Endothelial cell of umbilical vein (primary cell): ENCODE results near the gene RAB33B. TPM values are rescaled to one million over a fixed set of nuclear protein-coding genes. Genes with fewer than 3 reads are reported as not detected.
A peak's percentile ranks its signal among the peaks of the same experiment; 100 is the strongest.

Experiments
- BruUV-seq: library from RNA; stranded (reverse); fragments of 400-500 nt; replicated peaks from 2 replicates; lab custom pipeline; 2021; lab: Mats Ljungman, UMichigan
- CTCF ChIA-PET: fragments of 300-600, 350-600 bp; sonication (Branson Sonifier 250); formaldehyde crosslinking; loops from one replicate; lab custom pipeline; 2021; ENCODE audit warnings: antibody characterized with exemption, inconsistent platforms; lab: Charles Lee
- POLR2A ChIA-PET: fragments of 300-600, 350-600 bp; sonication (Branson Sonifier 250); formaldehyde crosslinking; loops from one replicate; lab custom pipeline; 2021; ENCODE audit warnings: antibody characterized with exemption, inconsistent platforms; lab: Charles Lee
- DNase-seq: peaks from one replicate; pipeline ENCODE4 v3.0.0-alpha.2; 2011; ENCODE audit warnings: low read depth, low spot score
- FAIRE-seq: peaks from 2 replicates; lab custom pipeline; 2011; peaks lifted over from hg19 to GRCh38; lab: Jason Lieb, UNC
- H2AFZ ChIP-seq: 2 replicates; pipeline ENCODE4 v1.6.0; 2012; ENCODE audit warnings: low read depth, low read length, control low read depth, inconsistent platforms
- H3K27ac ChIP-seq: 2 replicates; pipeline ENCODE4 v1.5.1; 2011; ENCODE audit warnings: low read depth, mild to moderate bottlenecking, control low read depth, low read length, moderate library complexity; ENCODE audit not compliant: insufficient read depth
- H3K27me3 ChIP-seq, 2 experiments: 2 replicates each; pipeline versions ENCODE4 v1.6.0 to v1.6.1; 2011; ENCODE audit warnings: low read length in 2 of 2, mixed read lengths in 1 of 2; ENCODE audit not compliant: control insufficient read depth in 2 of 2, insufficient read depth in 2 of 2
- H3K36me3 ChIP-seq, 2 experiments: 2 replicates in 1 of 2; 3 replicates in 1 of 2; pipeline ENCODE4 v1.5.1; 2011; ENCODE audit warnings: low read length in 2 of 2, mild to moderate bottlenecking in 1 of 2, moderate library complexity in 1 of 2; ENCODE audit not compliant: control insufficient read depth in 2 of 2, insufficient read depth in 2 of 2; ENCODE audit errors: extremely low read depth in 1 of 2
- H3K4me1 ChIP-seq: 3 replicates; pipeline ENCODE4 v1.5.1; 2011; ENCODE audit warnings: mild to moderate bottlenecking, low read length; ENCODE audit not compliant: control insufficient read depth, insufficient read depth; ENCODE audit errors: extremely low read depth
- H3K4me2 ChIP-seq: 2 replicates; pipeline ENCODE4 v1.6.1; 2011; ENCODE audit warnings: low read length, control low read depth, mixed read lengths; ENCODE audit not compliant: insufficient read depth
- H3K4me3 ChIP-seq, 3 experiments: fragments of 200-600 bp in 1 of 3; sonication (generic), shearing (Covaris generic) in 1 of 3; replicated peaks in 1 of 3; 2 replicates each; pipeline ENCODE4 v1.5.1; 2011 to 2016; ENCODE audit warnings: control low read depth in 3 of 3, low read length in 3 of 3, mild to moderate bottlenecking in 2 of 3, inconsistent platforms in 1 of 3, low read depth in 1 of 3, moderate library complexity in 1 of 3; ENCODE audit not compliant: insufficient read depth in 1 of 3
- H3K79me2 ChIP-seq: 2 replicates; pipeline ENCODE4 v1.6.0; 2012; ENCODE audit warnings: low read length, inconsistent platforms; ENCODE audit not compliant: control insufficient read depth, insufficient read depth
- H3K9ac ChIP-seq: replicated peaks from 2 replicates; pipeline ENCODE3; 2011; ENCODE audit warnings: low read length, control low read depth; ENCODE audit not compliant: insufficient read depth; ENCODE audit errors: extremely low read depth
- H3K9me1 ChIP-seq: replicated peaks from 3 replicates; pipeline ENCODE4 v1.6.0; 2011; ENCODE audit warnings: mild to moderate bottlenecking, low read length; ENCODE audit not compliant: control insufficient read depth, insufficient read depth; ENCODE audit errors: extremely low read depth
- H3K9me3 ChIP-seq: replicated peaks from 2 replicates; pipeline ENCODE4 v1.5.1; 2012; ENCODE audit warnings: low read length, inconsistent platforms; ENCODE audit not compliant: control insufficient read depth, insufficient read depth
- H4K20me1 ChIP-seq: replicated peaks from 2 replicates; pipeline ENCODE3; 2011; ENCODE audit warnings: mild to moderate bottlenecking, low read length; ENCODE audit not compliant: control insufficient read depth, insufficient read depth; ENCODE audit errors: extremely low read depth
- CTCF ChIP-seq, 2 donors: IDR thresholded peaks; 1 replicate in 1 of 2; 2 replicates in 1 of 2; pipeline ENCODE4 v1.5.1; 2011; ENCODE audit warnings: low read length in 2 of 2, mild to moderate bottlenecking in 2 of 2, moderate library complexity in 2 of 2, control low read depth in 1 of 2, inconsistent platforms in 1 of 2, low read depth in 1 of 2; ENCODE audit not compliant: insufficient read depth in 1 of 2; ENCODE audit errors: extremely low read depth in 1 of 2
- EZH2 ChIP-seq: IDR thresholded peaks from 2 replicates; pipeline ENCODE4 v1.6.1; 2012; ENCODE audit warnings: borderline replicate concordance, low read depth, mild to moderate bottlenecking, moderate library complexity, low read length, inconsistent platforms; ENCODE audit not compliant: severe bottlenecking
- FOS ChIP-seq: IDR thresholded peaks from 2 replicates; pipeline ENCODE4 v1.6.1; 2011; ENCODE audit warnings: mild to moderate bottlenecking, low read length, moderate library complexity, borderline replicate concordance; ENCODE audit not compliant: insufficient read depth
- GATA2 ChIP-seq: IDR thresholded peaks from 2 replicates; pipeline ENCODE4 v1.7.0; 2011; ENCODE audit warnings: low read depth, mild to moderate bottlenecking, moderate library complexity, mixed read lengths, low read length; ENCODE audit not compliant: insufficient read length, insufficient read depth
- MAX ChIP-seq: IDR thresholded peaks from 2 replicates; pipeline ENCODE4 v1.6.1; 2011; ENCODE audit not compliant: insufficient read depth, insufficient read length
- dilution Hi-C: fragments of 300-500 bp; cut with MboI; formaldehyde crosslinking; loops from one replicate; pipeline ENCODE4 v1.15.0; 2019; ENCODE audit warnings: low sequenced_read_pairs; ENCODE audit not compliant: extremely low pct_ligation_motif_present
- intact Hi-C: fragments of 100-400 bp; cut with micrococcal nuclease; formaldehyde crosslinking; loops from one replicate; pipeline ENCODE4 v1.10.0; 2022
- polyA plus RNA-seq, 4 experiments: library from polyadenylated mRNA; depleted of rRNA in 3 of 4; stranded (reverse) in 3 of 4; unstranded in 1 of 4; fragments of >200 nt; gene quantifications; 2 replicates each; pipeline versions ENCODE4 v1.2.1 to v1.2.3, GENCODE V29; 2011 to 2012; ENCODE audit warnings: missing spikeins in 1 of 4
- total RNA-seq: library from RNA; stranded (reverse); gene quantifications from 2 replicates; pipeline ENCODE4 v1.2.3, GENCODE V29; 2021

The RAB33B gene
- total and polyA plus RNA-seq, 2 donors (not counting 3 experiments of a cell fraction or from before 2014, with no cell fraction given), result 7.8 to 14.7 TPM

- BruUV-seq, result no TSS peak
- dilution Hi-C loops (no loop called here), intact Hi-C loops (no loop called here)
- Histone ChIP-seq H3K4me2 (no peak overlapping the region), H3K9me1 (no peaks in the 10 kb centered on the region), H2AFZ (no peak overlapping the region), H3K9ac (no peak overlapping the region), H4K20me1 (no peaks in the 10 kb centered on the region), H3K36me3 (no peaks in the 10 kb centered on the region), H3K27ac (no peak overlapping the region), H3K4me1 (peaks cover 18% of the 10 kb centered on the region), H3K4me3 (no peak overlapping the region), H3K79me2 (peaks cover 20% of the 10 kb centered on the region), H3K9me3 (no peaks in the 10 kb centered on the region), H3K27me3 (no peaks in the 10 kb centered on the region)
- FAIRE-seq (no peak), DNase-seq (no peak)
- CTCF ChIA-PET, result interaction anchor here (3.8 kb wide), 1 partner anchor 32 kb away, joined by 31 read pairs; no protein-coding TSS in a partner anchor
- TF ChIP-seq MAX (no peak), CTCF (IDR thresholded peaks at IDR 0.05; ENCODE audit: extremely low read depth in 1 of 2, insufficient read depth in 1 of 2, low read depth in 1 of 2, low read length in 2 of 2) (no peak), EZH2 (no peak)
- POLR2A ChIA-PET, result no interaction called here
Observed at GRCh38 chr4:139450586-139450985, 3.3 kb upstream of the RAB33B start.

- Histone ChIP-seq H3K79me2 (peaks cover 34% of the 10 kb centered on the region), H3K9ac (peak overlapping the region; percentile 96), H3K9me1 (no peaks in the 10 kb centered on the region), H3K27me3 (no peaks in the 10 kb centered on the region), H3K4me3 (peak overlapping the region in 1 of 3 experiments; percentile 99), H3K4me1 (peaks cover 30% of the 10 kb centered on the region), H3K36me3 (no peaks in the 10 kb centered on the region), H2AFZ (no peak overlapping the region), H4K20me1 (no peaks in the 10 kb centered on the region), H3K4me2 (peak overlapping the region; percentile 80), H3K9me3 (no peaks in the 10 kb centered on the region), H3K27ac (peak overlapping the region; percentile 89)
- no TSS peak for BruUV-seq
- dilution Hi-C loops (no loop called here), intact Hi-C loops (no loop called here)
- DNase-seq, result peak; percentile 10
- FAIRE-seq, result no peak
- no peak for TF ChIP-seq GATA2
- TF ChIP-seq CTCF (IDR thresholded peaks at IDR 0.05; ENCODE audit: extremely low read depth in 1 of 2, insufficient read depth in 1 of 2, low read depth in 1 of 2, low read length in 2 of 2), result no peak
- no peak for TF ChIP-seq FOS
- TF ChIP-seq EZH2, result no peak
- CTCF ChIA-PET, result interaction anchor here (0.7 to 3.8 kb wide), 5 partner anchors 26 to 46 kb away, joined by 3 to 31 read pairs (median 6); no protein-coding TSS in a partner anchor
- POLR2A ChIA-PET, result interaction anchor here (3.0 kb wide), 1 partner anchor 33 kb away, joined by 23 read pairs; no protein-coding TSS in a partner anchor
Observed at GRCh38 chr4:139451997-139452396, 1.9 kb upstream of the RAB33B start.
